Right ventricle myocardium inferior (tissue), 1 donor: ENCODE results near the gene UPF1. TPM values are rescaled to one million over a fixed set of nuclear protein-coding genes. Genes with fewer than 3 reads are reported as not detected.
A peak's percentile ranks its signal among the peaks of the same experiment; 100 is the strongest.

ENCODE experiments used
- ATAC-seq: fragments of 200-7000 bp; cut with Tn5 transposase; one replicate; pipeline ENCODE4 v1.9.1; 2020; ENCODE audit warnings: mild to moderate bottlenecking, moderate library complexity
- DNase-seq: peaks from one replicate; pipeline ENCODE4 v3.0.0; 2021; ENCODE audit errors: missing footprints
- intact Hi-C: fragments of 100-400 bp; cut with DNase I; formaldehyde crosslinking; loops from one replicate; pipeline ENCODE4 v1.11.0; 2022
- total RNA-seq: library from RNA; stranded (reverse); fragmentation: NEBNext Ultra II Directional; extraction: Animal tissue kit (Norgen Biotek cat#: 25700); gene quantifications from one replicate; pipeline ENCODE4 v1.2.1, GENCODE V29; 2021
- donor health status: DM: no; HTN: yes; CAD: no; lungs with severe emphysema.

UPF1 gene
- total RNA-seq, 1 donor from 2014 or later, result 37.0 TPM

DNA sequence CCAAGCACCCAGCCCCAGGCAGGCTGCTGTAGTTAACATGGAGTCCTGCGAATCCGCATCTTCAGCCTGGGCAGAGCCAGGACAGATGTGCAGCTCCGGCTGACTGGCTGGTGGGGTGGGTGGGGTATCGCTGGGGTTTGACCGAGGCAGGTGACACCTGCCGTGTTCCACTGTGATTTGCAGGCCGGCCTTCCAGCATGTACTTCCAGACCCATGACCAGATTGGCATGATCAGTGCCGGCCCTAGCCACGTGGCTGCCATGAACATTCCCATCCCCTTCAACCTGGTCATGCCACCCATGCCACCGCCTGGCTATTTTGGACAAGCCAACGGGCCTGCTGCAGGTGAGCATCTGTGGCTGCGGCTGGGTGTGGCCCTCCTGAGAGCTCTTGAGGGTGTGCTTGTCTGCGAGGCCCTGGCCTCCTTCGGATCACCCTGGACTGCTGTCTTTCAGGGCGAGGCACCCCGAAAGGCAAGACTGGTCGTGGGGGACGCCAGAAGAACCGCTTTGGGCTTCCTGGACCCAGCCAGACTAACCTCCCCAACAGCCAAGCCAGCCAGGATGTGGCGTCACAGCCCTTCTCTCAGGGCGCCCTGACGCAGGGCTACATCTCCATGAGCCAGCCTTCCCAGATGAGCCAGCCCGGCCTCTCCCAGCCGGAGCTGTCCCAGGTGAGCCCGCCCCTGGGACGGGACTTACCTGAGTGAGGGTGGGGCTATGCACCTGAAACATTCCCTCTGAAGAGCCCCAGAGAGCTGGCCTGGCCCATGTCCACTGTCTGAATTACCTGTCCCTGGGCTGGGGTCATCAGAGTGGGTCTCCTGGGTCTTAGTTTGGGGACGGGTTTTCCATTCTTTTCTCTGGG lies 33.6 kb downstream of the UPF1 start:
- intact Hi-C loops, result no loop called here
- DNase-seq, result no peak
- ATAC-seq, result no peak

DNA sequence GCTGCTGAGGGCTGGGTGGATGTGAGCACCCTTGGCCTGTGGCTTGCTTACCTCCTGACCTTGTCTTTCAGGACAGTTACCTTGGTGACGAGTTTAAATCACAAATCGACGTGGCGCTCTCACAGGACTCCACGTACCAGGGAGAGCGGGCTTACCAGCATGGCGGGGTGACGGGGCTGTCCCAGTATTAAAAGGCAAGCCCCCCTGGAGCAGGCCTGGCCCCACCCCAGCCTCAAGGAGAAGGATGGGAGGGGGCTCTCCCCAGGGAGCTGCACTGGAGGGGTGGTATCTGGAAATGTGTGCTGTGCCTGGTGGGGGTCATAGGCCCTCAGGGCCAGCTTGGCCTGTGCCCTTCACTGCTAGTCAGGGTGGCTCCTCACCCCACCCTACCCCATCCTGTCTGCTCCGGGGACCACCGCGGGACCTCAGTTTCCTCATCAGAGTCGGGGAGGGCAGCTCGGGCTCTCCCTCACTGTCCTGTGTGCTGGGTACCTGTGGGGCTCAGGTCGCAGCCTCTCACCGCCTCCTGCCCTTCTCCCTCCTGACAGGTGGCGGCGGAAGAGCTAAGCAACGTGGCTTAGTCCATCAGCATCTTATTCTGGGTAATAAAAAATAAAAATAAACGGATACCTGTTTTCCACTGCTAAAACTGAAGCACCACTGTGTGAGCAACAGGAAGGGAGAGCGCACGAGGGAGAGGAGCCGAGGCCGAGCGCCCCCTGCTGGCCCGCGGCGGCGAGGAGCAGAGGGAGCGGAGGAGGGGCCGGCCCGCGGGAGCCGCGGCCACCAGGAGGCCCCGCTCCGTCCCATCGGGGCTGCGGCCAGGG lies 34.4 kb downstream of the UPF1 start:
- DNase-seq, result peak; percentile 91
- peak; percentile 78 for ATAC-seq
- intact Hi-C loops, result no loop called here

DNA sequence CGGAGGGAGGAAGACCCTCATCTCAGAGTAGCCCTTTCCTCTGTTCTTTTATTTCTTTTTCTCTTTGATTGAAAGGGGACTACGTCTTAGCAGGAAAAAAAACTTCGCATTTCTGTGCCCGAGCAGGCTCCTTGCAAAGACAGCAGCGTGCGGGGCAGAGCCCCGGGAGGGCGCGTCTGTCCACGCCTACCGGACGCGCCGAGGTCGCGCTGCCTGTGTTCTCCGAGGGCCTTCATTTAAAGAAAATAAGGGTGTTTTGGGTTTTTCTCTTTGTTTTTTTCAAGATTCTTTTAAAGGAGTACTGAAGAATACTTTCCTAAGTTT lies 35.0 kb downstream of the UPF1 start:
- intact Hi-C loops, result no loop called here
- DNase-seq (no peak), ATAC-seq (no peak)

DNA sequence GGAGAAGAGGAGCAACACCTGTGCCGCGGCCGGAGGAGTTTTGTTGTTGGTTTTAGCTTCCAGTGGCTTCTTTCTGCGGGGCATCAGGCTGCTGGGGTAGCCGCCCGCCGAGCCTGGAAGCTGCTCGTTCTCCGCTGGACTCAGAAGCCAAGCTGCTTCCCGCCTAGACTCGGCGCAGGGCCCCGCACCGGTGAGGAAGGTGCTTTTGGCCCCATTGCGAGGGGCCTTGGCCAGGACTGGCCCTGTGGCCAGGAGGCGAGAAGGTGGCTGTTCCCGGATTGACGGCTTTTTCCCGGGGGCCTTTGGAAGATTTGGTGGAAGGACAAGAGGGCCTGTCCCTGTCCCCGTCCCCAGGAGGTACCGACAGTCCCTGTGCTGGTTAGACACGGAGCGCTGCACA lies 35.4 kb downstream of the UPF1 start:
- DNase-seq, result no peak
- no peak for ATAC-seq
- intact Hi-C loops, result no loop called here

DNA sequence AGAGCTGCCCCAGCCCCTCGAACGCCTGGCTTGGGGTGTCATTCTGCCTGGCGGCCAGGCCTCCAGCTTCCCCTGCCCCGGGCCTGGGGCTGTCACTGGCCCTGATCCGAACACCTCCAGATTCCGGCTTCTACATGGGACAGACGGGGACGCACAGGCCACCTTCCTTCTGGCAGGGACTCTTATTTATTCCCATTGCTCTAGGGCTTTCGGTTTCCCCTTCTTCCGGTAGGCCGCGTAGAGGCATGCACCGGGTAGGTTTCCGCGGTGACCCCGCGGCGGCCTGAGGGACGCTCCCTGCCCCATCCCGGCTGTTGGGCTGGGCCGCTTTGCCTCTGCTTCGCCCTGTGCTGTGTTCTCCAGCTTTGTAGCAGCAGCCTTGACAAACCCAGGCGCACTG lies 36.0 kb downstream of the UPF1 start:
- no peak for ATAC-seq

DNA sequence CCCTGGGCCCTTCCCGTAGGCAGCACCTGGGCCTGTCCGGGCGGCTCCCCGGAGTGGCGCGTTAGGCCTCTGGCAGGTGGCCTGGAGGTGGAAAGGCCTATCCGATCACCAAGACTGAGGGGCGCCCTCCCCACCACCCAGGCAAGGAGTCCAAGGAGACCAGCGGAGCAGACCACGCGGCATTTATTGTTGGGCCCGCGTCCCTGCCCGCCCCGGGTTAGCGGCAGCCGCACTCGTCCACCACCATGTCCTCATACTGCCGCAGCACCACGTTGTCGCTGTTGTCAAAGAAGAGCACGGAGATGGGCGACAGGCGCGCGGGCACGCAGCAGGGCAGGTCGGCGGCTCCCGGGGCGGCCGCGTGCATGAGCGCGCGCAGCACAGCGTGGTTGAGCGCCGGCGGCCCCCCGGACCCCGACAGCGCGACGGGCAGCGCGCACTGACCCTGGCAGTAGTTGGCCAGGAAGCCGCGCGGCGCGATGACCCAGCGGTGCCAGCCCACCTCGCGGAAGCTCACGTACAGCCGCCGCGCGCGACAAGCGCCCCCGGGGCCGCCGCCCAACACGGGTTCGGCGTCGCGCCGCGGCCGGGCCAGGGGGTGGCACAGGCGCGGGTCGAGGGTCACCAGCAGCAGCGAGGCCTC lies 36.7 kb downstream of the UPF1 start:
- intact Hi-C loops, result no loop called here
- no peak for DNase-seq
- no peak for ATAC-seq

More for the DNA sequence above, 36.0 kb downstream of the UPF1 start:
- intact Hi-C loops, result no loop called here
- DNase-seq, result no peak

DNA sequence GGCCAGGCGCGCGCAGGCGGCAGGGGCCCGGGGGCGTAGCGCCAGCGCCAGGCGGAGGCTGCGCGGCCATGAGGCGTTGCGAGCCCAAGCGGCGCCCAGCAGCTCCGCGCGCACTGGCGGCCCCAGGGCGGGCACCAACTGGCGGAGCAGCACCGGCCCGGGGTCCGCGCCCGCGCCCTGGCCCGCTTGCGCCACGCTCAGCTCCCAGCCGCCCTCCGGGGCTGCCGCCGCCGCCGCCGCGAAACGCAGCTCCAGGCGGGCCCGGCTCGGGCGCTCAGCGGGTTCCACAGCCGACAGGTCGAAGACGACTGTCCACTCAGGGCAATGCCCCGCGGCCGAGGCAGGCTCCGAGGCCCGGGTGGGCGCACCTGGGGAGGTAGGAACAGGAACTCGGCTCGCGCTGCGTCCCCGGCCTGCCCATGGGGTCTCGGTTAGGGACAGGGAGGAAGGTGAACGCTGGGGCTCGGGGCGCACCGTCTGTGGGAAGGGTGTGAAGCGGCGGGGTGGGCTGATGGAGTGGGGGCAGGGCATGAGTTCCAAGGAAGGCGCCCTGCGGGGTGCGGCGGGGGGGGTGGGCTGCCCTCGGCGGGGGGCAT lies 37.4 kb downstream of the UPF1 start:
- intact Hi-C loops, result no loop called here
- DNase-seq (no peak), ATAC-seq (no peak)

DNA sequence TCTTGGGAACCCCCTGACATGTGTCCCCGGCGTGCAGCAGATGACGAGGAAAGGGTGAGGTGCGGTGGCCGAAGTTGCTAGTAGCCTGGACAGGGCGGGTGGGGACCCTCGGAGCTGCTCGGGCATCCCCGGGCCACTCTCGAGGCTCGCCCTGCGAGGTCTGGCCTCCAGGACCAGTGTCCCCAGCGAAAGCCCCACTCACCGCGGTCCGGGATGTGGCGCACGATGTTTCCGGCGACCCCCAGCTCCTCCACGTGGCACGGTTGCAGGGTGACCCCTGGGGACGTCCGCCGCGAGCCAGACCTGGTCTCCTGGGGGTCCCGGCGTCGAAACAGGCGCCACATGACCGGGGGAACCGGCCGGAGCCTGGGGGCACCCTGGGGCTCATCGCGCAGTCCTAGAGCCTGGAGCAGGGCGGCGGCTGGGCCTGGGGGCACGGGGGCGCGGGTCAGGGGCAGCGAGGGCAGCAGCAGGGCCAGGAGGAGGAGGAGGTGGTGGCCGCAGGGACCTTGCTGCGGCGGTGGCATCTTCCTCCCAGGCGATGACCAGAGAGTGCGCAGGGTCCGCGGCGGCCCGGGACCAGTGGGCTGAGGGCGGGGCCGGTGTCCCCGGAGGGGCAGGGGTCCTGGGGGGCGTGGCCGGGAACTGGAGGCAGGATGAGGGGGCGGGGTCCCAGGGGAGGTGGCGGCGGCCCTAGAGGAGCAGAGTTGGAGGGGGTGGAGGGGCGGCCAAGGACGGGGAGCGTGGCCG lies 38.2 kb downstream of the UPF1 start:
- DNase-seq (no peak), ATAC-seq (no peak)
- intact Hi-C loops, result no loop called here

DNA sequence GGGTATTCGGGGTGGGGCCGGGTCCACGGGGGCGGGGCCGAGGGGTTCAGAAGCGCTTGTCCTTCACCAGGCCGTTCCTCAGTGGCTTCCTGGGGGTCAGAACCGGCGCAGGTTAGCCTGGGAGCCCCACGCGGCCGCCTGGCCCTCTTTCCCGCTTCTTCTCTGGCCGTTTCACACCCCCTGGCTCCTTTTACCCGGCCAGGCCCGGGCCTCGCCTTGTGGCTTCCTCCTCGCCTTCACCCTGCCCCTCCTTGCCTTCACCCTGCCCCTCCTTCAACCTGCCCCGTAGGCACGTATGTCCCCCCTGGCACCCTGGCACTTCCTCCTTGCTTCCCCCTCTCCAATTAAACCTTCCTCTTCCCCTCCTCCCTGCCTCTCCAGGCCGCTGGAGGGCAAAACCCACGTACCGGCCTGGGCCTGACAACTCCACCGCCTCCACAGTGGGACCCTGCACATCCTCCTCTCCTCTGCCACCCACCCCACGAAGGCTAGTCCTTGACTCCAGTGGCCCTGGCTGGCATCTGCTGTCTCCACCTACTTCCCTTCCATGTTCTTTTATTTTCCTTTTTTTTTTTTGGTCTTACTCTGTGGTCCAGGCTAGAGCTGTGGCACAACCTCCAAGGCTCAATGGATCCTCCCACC lies 38.9 kb downstream of the UPF1 start:
- DNase-seq (no peak), ATAC-seq (no peak)
- intact Hi-C loops, result no loop called here

DNA sequence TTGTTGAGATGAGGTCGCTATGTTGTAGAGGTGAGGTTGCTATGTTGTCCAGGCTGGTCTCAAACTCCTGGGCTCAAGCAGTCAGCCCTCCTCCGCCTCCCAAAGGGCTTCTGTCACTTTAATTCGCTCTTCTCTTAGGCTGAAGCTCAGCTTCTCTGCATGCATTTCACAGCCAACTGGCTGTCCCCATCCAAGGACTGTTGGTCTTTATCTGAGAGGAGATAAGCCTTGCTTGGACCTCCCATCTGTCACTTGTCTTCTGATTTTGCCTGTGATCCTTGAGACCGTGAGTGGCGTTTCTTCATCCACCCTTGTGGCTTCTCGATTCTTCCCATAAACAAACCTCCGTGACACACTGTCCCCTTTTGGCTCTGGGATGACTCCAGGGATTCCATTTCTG lies 39.8 kb downstream of the UPF1 start:
- intact Hi-C loops, result no loop called here
- DNase-seq, result no peak
- ATAC-seq, result no peak

DNA sequence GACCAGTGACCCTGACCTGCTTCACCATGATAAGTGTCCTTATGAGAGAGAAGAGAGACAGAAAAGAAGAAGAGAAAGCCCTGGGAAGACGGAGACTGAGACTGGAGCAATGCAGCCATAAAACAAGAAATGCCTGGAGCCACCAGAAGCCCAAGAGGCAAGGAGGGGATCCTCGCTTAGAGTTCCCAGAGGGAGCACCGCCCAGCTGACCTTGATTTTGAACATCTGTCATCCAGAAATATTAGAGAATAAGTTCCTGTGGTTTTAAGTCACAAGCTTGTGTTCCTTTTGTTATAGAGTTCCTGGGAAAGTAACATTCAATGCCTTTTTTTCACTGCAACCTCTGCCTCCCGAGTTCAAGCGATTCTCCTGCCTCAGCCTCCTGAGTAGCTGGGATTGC lies 44.0 kb downstream of the UPF1 start:
- ATAC-seq, result no peak
- no peak for DNase-seq

DNA sequence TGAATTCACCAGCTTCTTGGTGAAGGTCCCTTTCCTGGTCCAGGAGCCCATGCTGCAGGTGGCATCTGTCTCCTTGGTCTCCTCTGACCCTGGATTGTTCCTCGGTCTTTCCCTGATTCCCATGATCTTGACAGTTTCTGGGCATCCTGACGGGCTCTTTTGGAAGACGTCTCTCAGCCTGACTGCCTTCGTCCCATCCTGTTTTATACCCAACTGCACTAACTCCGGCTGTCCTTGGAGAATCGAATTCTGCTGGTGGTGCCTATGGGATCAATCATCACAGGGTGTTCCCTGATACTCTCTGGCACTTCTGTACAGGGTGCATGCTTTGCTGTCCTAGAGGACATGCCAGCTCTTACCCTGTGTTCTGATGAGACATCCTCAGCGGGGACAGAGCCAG lies 45.1 kb downstream of the UPF1 start:
- ATAC-seq (no peak), DNase-seq (no peak)
- intact Hi-C loops, result no loop called here

More for the DNA sequence above, 44.0 kb downstream of the UPF1 start:
- intact Hi-C loops, result no loop called here

DNA sequence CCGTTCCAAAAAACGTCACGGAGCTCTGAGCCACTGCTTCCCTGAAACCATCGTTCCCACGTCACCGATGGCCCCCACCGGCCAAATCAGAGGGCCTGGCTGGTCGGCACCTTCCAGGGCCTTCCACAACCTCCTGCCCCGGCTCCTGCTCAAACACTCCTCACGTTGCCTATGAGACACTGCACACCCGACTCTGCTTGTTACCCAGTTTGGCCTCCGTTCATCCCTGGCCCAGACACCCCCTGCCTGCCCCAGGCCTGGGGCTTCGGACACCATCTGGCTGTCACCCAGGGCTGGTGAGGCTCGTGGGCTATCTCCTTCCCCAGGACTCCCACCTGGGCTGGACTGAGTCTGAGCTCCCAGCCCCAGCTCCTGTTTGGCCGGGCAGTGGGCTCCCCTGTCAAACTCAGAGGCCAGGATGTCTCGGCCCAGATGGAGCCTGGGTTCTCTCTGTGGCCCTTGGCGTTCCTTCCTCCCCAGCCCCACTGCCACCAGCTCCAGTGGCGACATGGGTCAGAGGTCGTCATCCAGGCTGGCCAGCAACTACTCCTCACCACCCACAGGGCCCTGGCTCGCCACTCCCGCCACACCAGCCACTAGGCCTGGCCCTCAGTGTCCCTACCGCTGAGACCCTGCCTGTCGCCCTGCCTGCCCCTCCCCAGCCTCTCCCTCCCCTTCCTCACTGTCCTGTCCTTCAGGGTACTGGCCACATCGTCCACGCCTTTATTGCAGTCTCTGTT lies 46.5 kb downstream of the UPF1 start:
- intact Hi-C loops, result no loop called here
- no peak for ATAC-seq

DNA sequence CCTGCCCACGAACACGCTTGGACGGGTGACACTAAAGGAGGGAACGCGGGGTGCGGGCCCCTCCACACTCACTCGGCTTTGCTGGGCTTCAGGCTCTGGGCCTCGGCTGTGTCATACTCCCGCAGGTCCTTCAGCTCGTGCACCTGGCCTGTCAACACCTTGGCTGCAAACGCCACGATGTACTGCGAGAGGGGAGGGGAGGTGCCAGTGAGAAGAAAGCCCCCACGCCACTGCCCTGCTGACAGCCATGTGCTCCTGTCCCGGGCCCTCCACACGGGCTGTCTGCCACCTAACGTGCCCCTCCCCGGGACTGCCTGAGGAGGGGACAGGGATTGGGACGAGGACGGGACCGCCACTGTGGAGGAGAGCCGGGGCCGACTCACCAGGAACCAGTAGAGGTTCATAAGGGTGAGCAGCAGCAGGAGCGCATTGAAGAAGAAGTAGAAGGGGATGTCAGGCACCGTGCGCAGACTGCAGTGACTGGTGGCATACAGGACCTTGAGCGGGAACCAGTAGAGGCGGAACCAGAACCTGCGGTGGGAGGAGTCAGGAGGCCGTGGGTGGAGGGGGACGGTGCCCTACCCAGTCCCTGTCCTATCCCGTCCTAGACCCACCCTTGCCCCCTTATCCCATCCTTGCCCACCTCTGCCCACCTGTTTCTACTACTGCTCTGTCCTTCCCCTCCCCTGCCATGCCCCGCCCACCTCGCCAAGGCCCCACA lies 47.3 kb downstream of the UPF1 start:
- DNase-seq, result no peak
- intact Hi-C loops, result no loop called here
- no peak for ATAC-seq

More for the DNA sequence above, 46.5 kb downstream of the UPF1 start:
- DNase-seq, result no peak

DNA sequence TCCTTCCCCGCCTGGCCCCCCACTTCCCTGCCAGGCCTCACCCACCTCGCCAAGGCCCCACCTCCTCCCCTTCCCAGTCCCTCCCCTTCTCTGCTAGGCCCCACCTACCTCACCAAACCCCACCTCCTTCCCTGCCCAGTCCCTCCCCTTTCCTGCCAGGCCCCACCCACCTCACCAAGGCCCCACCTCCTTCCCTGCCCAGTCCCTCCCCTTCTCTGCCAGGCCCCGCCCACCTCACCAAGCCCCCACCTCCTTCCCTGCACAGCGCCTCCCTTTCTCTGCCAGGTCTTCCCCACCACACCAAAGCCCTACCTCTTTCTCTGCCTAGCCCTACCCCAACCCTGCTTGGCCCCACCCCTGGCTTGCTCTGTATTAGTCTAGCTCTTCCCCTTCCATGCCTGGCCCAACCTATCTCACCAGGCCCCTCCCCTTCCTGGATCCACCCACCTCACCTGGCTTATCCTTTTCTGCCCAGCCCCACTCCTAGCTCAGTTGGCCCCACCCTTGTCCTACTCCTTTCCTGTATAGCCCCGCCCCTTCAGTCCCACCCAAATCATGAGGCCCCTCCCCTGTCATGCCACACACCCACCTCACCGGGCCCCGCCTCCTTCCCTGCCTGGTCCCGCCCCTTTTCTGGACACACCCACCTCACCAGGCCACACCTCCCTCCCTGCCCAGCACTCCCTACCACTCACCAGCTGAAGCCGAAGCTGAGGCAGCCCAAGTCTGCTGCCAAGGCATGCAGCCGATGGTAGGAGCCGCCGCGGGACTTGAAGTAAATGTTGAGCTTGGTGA lies 48.0 kb downstream of the UPF1 start:
- intact Hi-C loops, result no loop called here
- ATAC-seq (no peak), DNase-seq (no peak)

DNA sequence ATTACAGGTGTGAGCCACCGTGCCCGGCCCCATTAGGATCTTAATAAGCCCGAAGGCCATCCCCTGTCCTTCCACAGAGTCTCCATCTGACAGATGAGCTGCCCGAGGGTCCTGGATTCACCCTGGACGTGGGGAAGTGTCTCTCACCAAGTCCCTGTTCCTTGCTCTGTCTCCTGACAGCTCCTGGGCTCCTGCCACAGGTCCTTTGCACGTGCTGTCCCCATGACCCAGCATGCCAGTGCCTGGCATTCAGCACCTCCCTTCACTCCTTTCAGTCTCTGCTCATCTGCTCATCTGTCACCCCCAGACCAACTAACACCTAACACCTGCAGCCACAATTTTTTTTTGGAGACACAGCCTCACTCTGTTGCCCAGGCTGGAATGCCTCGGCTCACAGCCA lies 49.7 kb downstream of the UPF1 start:
- DNase-seq (no peak), ATAC-seq (no peak)
- intact Hi-C loops, result no loop called here
